Measurements from ENCODE around the gene PDE4B.
"Not testable (repeated sequence)": the region's sequence is repeated elsewhere in the genome, so short reads cannot be mapped to it uniquely, and the experiment has no call there.

Gene PDE4B

DNA sequence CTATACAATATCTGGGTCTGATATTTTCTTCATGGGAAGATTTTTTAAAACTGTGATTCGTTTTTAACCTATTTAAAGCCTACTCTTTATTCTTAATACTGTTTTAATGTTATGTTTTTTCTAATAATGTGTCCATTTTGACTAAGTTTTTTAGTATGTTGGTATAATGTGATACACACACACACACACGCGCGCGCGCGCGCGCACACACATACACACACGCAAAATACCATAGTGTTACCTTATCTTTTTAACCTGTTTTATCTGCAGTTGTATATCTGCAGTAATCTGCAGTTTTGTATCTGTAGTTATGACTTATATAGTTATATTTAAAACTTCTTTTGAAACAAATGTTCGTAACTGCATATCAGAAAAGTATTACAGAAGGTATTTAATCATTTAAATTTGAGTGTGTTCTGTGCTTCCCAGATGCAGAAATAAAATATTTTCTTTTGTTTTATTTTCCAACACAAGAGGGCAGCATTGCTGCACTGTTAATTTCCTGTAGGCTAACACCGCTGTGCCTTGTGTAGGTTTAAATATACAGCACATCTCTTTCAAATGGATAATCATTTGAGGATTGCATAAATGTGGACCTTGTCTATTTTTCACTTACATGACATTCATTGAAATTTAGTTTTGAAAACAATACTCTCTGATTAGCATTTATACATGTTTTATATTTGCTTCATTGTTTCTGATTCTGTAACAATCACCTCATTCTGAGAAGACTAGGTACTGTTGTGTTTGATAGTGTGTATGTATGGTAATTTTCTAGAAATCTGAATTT, 166.1 kb downstream of the PDE4B start:
- no peak for DNase-seq

DNA sequence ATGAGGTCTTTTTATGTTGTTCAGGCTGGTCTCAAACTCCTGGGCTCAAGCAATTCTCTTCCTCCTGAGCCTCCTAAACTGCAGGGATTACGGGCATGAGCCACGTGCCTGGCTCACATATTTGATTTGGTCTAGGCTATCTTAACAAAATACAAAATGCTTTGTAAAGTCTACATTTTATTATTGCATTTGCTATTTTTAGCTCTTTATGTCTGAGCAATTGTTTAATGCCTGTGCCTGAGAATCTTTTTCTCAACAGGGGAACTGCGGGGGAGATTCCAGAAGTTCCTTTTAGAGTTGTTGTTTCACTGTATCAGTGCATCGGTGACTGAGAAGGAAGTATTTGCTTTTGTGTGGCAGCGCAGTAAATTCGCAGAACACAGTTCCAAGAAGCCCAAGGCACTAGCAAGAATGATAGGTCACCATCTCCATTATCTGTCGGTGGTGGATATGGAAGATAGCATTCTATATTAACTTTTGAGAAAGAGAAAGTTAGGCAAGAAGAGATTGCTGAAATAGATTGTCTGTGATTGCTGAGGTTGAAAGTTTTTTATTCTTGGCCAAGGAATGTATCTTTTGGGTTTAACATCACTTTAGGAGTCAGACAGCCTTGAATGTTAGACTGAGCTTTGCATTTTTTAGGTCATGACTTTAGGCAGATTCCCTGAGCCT, 167.3 kb downstream of the PDE4B start:
- DNase-seq = no peak

DNA sequence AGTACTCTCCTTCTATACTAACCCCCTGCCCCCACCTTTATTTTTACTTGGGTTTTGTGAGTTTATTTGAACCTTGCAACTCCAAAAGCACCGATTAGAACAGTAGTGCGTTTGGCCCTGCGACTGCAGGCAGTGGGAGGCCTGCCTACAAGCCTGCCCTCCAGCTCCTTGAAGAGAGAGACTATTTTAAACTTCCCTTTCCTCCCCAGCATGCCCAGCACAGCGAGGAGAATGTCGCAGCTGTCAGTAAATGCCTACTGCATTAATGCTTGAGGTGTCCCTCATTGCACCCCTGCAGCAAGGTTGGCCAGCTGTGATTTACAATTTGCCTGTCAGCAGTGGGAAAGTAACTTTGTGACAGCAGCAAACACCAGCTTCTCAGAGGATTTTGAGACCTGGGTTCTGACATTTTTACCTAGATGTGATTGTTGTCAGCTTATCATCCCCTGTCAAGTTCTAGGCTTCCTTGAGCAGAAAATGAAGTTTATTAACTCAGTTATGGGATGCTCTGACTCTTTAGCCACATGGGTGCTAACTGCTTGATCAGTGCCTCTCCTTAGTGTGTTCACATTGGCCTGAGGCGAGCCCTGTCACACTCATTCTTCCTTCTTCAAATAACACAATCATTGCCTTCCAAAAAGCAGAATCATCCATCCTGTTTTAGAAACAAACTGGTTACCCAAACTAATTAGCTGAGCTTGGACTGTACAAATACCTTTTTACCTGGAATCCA, 170.6 kb downstream of the PDE4B start:
- no peak for DNase-seq

DNA sequence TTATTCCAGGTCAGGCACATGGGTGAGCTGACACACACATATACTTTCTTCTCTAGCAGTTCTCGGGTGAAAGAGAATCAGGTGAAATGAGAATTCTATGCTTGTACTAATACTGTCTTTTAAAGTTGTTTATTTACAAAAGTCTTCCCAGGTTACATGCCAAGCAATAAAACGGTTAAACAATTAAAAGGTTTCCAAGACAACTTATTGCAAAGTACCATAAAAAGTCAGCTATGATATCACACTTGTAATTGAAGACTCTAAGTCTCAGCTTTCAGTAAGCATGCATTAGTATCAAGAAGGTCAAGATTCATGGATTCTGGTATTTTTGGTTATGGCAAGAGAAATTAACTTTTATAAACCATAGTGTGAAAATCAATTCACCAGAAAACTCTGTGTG, 171.4 kb downstream of the PDE4B start:
- no peak for DNase-seq

DNA sequence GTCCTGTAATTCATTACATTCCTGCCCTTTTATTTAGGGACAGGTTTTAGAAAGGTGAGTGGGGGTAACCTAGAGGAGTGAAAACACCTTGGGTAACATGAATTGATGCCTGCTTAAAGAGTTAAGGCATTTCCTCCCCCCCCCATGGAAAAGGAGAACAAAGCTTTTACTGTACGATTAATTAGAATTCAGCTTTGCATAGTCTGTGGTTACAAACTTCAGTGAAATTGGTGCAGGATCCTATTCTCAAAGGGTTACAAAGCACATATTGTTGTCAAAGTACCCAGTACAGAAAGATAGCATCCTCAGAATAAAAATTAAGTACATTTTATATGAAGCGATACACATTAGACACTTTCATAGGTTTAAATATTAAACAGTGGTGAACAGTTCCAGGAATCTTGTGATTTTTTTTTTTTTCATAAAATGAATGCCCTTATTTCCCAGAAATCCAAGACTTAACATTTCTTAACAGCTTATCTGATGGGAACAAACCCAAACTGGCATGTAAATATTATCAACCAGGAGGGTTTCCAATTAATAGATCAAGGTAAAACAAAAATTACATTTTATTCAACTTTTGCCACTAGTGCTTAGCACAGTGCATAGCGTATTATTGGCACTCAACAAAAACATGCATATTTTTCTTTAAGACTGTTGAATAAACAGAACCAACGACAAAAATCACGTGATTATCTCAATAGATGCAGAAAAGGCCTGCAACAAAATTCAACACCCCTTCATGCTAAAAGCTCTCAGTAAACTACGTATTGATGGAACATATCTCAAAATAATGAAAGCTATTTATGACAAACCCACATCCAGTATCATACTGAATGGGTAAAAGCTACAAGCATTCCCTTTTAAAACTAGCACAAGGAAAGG, 172.7 kb downstream of the PDE4B start:
- no peak for DNase-seq

DNA sequence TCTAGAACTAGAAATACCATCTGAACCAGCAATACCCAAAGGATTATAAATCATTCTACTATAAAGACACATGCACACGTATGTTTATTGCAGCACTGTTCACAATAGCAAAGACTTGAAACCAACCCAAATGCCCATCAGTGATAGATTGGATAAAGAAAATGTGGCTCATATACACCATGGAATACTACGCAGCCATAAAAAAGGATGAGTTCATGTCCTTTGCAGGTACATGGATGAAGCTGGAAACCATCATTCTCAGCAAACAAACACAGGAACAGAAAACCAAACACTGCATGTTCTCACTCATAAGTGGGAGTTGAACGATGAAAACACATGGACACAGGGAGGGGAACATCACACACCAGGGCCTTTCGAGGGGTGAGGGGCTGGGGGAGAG, 174.8 kb downstream of the PDE4B start:
- DNase-seq = not testable (repeated sequence)

DNA sequence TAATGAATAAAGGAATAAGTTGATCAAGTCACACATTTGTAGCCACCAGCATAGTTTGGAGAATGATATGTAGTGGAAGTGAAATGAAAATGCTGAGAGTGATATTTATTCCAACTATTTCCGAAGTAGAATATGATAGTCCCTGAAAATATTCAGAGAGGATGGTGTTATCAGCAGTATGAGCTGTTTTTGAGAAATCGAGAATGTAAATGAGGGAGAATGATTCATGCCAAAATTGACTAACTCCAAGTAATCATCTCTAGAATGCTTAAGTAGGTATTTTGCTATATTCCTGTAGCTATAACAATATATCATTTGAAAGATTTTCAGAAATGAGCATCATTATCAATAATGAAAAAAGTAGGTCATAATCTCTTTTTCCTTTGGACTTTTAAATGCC, 178.9 kb downstream of the PDE4B start:
- no peak for DNase-seq

DNA sequence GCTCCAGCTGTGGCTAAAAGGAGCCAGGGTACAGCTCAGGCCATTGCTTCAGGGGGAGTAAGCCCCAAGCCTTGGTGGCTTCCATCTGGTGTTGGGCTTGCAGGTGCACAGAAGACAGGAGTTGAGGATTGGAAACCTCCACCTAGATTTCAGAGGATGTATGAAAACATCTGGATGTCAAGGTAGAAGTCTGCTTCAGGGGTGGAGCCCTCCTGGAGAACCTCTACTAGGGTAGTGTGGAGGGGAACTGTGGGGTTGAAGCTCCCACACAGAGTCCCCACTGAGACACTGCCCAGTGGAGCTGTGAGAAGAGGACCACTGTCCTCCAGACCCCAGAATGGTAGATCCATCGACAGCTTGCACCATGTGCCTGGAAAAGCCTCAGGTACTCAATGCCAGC, 183.0 kb downstream of the PDE4B start:
- no peak for DNase-seq

DNA sequence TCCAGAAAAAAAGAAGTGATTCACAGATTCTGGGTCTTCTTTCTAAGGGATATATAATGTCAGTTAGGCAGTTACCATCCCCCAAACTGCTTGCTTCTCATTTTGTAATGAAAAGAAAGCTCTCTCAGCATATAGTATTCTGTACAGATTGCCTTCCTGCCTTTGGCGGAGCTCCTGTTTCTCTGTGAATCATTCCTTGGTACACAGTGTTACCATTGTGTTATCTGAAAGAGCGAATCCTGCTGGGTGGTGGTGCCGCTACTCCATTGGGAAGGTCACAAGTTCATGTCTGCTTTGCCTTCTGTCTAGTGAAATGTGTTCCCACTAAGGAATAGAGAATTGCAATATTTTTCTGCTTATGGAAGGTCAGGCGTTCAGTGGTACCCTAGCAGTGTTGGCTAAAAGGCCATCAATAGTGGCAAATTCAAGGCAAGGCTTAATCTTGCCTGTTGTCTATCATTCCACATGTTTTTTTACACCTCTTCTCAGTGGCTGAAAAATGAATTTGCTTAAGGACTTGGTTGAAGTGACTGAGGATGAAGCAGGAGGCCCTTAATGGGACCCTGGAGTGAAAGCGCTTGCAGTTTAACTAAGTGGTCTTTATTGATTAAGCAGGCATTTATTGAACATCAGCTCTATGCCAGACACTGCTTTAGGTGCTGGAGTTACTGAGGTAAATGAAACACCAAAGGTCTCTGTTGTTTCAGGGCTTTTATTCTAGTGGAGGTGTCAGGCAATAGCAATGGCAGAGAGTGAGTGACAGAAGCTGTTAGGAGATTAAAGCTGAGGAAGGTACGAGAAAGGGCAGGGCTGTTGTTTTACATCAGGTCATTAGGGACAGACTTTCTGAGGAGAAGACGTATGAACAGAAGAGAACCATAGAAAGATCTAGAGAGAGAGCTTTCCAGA, 186.7 kb downstream of the PDE4B start:
- no peak for DNase-seq

DNA sequence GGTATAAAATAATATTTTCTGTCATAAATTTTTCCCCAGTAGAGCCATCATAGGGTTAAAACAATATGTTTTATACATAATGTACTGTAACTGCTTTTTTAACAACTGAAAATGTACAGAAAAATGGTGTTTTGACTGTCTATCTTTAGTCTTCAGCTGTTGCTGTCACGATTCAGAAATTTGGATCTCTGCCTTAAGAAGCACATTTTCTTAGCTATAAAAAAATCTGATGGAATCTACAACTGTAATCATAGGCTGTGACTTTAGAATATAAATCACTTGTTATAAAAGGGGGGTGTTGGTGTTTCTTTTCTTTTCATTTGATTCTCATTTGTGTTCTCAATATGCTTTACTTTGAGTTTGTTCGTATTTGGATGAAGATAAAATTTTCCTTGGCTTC, 187.5 kb downstream of the PDE4B start:
- DNase-seq = no peak

DNA sequence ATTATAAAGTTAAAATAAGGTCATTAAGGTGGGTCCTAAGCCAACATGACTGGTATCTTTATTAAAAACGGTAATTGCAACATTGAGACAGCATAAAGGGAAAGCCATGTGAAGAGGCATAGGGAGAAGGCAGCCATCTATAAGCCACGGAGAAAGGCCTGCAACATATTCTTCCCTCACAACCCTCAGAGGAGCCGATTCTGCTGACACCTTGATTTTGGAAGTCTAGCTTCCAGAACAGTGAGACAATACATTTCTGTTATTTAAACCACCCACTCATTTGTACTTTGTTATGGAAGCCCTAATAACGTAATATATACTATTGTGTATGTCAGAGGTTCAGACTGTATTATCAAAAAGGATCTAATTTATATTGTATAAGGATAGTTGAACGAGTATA, 190.8 kb downstream of the PDE4B start:
- no peak for DNase-seq

DNA sequence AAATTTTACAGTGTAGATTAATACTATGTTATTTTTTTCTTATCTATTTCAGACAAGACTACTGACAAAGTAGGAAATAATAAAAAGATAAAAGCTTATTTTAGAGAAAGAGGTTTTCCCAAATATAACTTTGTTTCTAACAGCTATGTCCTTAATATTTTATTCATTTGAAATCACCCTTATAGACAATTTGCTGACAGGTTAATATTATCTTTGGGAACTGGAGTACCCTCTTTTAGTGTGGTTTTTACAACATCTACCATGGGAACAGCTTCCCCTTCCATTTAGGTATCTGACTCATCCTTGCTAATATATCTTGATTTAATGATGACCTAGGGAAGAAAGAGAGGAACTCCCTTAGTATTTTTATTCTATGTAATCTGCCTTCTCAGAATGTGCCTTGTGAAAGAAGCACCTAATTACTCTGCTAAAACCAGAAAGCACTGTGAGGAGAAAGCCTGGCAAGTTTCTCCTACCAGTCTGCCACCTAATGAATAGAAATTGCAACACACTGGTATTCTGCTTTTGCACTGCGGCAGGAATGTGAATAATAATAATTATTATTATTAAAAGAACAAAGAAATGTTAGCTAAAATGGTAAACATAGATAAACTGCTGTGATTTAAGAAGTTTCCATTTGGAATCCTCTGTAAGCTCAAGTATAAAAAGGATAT, 192.8 kb downstream of the PDE4B start:
- no peak for DNase-seq

DNA sequence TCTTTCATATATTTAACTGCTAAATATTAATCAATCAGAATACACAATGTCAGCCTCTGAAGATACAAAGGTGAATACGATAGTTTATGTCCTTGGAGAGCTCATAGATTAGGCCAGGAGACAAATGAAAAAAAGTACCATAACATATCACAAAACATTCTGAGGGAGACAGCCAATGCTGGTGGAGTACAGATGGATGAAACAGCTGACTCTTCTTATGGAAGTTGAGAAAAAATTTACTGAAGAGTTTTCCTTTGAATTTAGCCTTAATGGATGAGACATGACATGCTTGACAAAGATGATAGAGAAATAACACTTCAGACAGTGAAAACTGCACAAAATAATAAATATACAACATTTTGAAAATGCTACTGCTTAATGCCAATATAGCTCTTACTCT, 193.5 kb downstream of the PDE4B start:
- no peak for DNase-seq

DNA sequence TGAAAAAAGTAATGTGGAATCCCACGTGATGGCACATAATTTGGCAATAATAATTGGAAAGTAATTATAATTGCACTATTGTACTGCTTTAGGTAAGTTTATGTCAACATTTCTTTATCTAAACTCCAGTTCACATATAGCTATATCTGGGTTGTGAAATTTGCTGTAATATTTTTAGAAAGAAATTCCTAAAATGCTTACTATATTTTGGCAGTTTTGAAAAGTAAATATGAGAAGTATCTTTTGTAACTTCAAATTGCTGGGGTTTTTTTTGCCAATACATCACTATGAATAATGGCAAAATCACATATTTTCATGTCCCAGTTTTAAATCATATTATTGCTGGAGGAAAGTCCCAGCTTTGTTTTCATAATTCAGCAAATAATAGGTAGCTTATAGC, 197.5 kb downstream of the PDE4B start:
- no peak for DNase-seq

DNA sequence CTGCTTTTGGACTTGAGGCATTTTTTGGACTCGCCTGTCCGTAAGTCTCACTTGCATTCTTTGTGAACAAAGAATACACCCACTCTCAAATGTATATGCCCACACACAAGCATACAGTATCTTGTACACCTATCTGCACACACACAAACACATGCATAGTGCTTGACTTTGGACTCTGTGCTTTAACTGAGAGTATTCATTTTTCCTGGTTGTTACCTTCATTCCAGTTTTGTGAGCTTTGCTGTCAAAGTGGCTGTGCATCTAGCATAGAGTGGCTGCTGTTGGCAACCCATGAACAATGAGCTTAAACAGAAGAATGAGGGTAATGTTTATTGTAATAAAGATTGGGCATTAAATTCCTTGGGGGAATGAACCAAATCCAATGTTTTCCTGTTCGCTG, 199.0 kb downstream of the PDE4B start:
- no peak for DNase-seq

DNA sequence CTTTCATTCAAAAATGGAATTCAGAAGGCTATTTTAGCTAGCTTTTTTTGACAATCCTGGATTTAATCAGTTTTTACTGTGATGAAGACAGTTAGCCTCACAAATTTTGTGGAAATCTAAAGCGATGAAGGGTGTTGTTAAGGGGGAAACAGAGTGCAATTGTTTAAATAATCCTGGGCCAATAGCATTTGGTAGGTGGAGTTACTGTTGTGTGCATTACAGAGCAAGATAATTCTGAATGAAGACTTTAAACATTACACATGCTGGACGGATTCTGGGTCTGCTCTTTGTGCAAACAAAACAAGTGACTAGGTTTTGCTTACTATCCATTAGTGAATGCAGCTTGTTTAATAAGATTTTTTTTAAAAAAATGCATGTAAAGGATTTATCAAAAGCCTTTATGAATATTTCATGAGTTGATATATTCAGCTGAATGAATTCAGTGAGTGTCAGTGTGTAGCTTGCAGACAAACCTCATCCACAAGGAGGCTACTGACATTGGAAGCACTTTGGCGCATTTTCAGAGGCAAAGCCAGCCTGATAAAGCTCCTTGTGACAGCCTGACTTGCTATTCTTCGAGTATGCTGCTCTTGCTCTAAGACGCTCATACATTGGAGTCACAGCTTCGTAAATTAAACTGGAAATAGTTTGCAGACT, 199.6 kb downstream of the PDE4B start:
- no peak for DNase-seq

DNA sequence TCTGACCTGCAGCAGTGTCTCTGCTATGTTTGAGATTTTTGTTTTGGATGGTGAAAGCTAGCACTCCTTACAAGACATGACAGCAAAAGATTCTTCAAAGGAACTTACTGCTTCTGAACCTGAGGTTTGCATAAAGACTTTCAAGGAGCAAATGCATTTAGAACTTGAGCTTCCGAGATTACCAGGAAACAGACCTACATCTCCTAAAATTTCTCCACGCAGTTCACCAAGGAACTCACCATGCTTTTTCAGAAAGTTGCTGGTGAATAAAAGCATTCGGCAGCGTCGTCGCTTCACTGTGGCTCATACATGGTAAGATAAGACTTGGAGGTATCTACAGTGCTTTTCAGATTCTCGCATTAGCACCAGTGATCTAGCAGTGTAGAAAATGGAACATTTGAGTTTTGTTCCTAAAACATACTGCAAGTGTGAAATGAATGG, 200.2 kb downstream of the PDE4B start:
- DNase-seq = no peak

DNA sequence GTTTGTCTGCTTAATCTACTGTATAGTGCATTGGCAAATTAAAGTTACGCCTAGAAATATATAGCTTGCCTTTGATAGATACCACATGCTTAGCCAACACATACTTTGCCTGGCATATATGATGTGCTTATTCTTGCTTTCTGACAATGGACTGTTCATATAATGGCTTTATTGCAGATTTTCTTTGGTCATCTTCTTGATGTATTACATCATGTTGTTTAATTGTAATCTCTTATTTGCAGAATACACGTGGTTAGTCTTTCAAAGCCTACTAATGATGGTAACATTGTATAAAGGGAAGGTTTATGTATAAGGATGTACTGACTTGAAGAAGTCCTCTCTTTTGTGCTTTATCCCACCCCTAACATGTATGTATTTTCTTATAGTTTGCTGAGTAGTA, 201.5 kb downstream of the PDE4B start:
- no peak for DNase-seq

DNA sequence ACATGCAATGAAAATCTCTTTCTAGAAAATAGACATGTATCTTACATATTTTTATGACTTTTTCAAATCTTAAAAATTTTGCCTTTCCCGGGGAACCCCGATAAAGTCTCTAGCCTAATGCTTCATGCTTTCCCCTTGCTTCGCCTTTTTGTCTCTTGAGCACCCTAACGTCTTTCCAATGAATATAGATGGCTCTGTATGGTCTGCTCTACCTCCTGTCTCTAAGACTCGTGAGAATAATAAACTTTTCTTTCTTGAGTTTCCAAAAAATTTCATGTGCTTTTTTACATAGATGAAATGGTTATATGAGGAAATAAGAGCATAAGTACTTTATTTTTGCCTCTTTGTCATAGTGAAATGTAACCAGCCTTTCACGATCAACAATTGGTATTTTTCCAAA, 202.6 kb downstream of the PDE4B start:
- no peak for DNase-seq

DNA sequence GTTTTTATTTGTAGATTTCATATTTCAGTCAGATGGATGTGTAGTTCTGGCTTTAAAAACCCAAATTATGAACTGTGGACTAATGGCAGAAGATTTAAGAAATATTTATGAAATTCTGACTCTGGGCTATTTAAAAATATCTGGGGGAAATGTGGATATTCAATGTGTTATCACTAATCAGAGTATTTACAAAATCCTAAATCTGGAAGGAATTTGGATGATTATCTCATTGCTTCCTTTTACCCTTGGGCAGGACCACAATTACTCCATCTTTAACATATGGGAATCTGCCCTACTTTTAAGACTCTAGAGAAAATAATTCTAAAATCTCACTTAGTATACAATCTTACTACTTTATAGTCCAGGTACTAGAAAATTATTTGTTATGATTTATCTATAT, 203.2 kb downstream of the PDE4B start:
- no peak for DNase-seq

DNA sequence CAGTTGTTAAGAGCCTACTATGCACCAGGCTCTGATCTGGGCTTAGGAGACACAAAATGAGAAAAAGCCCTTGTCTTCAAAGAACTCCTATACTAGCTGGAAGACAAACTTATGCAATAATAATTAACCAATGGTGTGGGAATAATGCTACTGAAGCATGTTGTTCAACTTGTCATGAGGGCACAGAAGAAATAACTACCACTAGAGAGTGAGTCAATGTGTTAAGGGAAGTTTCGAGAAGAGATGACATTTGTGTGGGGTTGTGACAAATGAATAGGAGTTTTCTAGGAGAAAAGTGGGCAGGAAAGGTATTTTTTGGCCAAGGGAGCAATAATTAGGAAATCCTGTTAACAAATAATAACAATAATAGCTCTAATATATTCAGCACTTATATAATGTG, 205.0 kb downstream of the PDE4B start:
- no peak for DNase-seq

All from activated effector memory CD4-positive, alpha-beta T cell treated with anti-CD3 and anti-CD28 coated beads, Interleukin-2, amount 50 U/mL, for 16 hours (primary cell).